ENCODE results near the gene LARGE1.

LARGE1 gene

GRCh38 chr22:33831651-33832050 lies 88.6 kb downstream of the LARGE1 start:
- H3K4me3 ChIP-seq (ENCODE audit: low read length, poor library complexity, severe bottlenecking), result no peak overlapping the region
- TF ChIP-seq, protein P1, sequence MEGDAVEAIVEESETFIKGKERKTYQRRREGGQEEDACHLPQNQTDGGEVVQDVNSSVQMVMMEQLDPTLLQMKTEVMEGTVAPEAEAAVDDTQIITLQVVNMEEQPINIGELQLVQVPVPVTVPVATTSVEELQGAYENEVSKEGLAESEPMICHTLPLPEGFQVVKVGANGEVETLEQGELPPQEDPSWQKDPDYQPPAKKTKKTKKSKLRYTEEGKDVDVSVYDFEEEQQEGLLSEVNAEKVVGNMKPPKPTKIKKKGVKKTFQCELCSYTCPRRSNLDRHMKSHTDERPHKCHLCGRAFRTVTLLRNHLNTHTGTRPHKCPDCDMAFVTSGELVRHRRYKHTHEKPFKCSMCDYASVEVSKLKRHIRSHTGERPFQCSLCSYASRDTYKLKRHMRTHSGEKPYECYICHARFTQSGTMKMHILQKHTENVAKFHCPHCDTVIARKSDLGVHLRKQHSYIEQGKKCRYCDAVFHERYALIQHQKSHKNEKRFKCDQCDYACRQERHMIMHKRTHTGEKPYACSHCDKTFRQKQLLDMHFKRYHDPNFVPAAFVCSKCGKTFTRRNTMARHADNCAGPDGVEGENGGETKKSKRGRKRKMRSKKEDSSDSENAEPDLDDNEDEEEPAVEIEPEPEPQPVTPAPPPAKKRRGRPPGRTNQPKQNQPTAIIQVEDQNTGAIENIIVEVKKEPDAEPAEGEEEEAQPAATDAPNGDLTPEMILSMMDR (conservative IDR thresholded peaks at IDR 0.05; ENCODE audit: low read length), result no peak
- TF ChIP-seq EZH2phosphoT487 (IDR thresholded peaks at IDR 0.05; ENCODE audit: borderline replicate concordance), result no peak
- H3K9me3 ChIP-seq (ENCODE audit: insufficient read depth, low read depth, low read length), result peaks cover 2% of the 10 kb centered on the region; the same call in 1 of the 2 replicates
- H3K27me3 ChIP-seq (ENCODE audit: insufficient read depth, low read length, poor library complexity, severe bottlenecking), result no peaks in the 10 kb centered on the region
- no peaks in the 10 kb centered on the region for H3K79me2 ChIP-seq (ENCODE audit: insufficient read depth, low read length)
- no peaks in the 10 kb centered on the region for H3F3A ChIP-seq (ENCODE audit: low read depth)
- no peak overlapping the region for H3K9ac ChIP-seq (ENCODE audit: low read depth, low read length, poor library complexity, severe bottlenecking)
- no peak overlapping the region for H2AFZ ChIP-seq (ENCODE audit: low read length)
- H4K20me1 ChIP-seq (ENCODE audit: insufficient read depth, low read length, poor library complexity, severe bottlenecking), result no peaks in the 10 kb centered on the region
- H3K36me3 ChIP-seq (ENCODE audit: insufficient read depth, low read length), result no peaks in the 10 kb centered on the region
- no peaks in the 10 kb centered on the region for H3K9me2 ChIP-seq (replicated peaks; ENCODE audit: low read depth, low read length)
- no peaks in the 10 kb centered on the region for H3K4me1 ChIP-seq (ENCODE audit: insufficient read depth, low read length, poor library complexity, severe bottlenecking)
- H3K4me2 ChIP-seq (ENCODE audit: low read depth, low read length, poor library complexity, severe bottlenecking), result no peak overlapping the region

DNA sequence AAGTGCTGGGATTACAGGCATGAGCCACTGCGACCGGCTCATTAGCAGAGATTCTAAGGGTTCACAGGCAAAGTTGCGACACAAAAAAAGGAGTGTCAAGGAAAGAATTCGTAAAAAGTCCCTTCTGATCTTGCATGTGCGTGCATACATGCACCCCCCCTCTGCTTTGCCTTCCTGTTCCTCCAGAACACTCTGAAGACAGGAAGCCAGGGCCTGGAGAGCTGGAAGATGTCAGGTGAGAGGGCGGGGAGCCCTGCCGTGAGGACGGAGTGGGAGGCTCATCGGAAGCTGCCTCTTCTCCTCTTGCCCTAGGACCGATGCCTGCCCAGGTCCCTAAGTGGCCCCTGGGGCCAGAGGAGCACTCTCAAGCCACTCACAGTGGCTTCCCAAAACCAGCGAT lies 89.1 kb downstream of the LARGE1 start:
- H3K9ac ChIP-seq (ENCODE audit: low read depth, low read length, poor library complexity, severe bottlenecking), result no peak overlapping the region

GRCh38 chr22:33829546-33830280 lies 90.6 kb downstream of the LARGE1 start:
- TF ChIP-seq, protein P1 (conservative IDR thresholded peaks at IDR 0.05; ENCODE audit: low read length), result no peak
- H3K4me1 ChIP-seq (ENCODE audit: insufficient read depth, low read length, poor library complexity, severe bottlenecking), result no peaks in the 10 kb centered on the region
- no peak overlapping the region for H3K4me3 ChIP-seq (ENCODE audit: low read length, poor library complexity, severe bottlenecking)
- no peaks in the 10 kb centered on the region for H3K9me2 ChIP-seq (replicated peaks; ENCODE audit: low read depth, low read length)
- H3K4me2 ChIP-seq (ENCODE audit: low read depth, low read length, poor library complexity, severe bottlenecking), result no peak overlapping the region
- H3K27me3 ChIP-seq (ENCODE audit: insufficient read depth, low read length, poor library complexity, severe bottlenecking), result no peaks in the 10 kb centered on the region
- H3K36me3 ChIP-seq (ENCODE audit: insufficient read depth, low read length), result no peaks in the 10 kb centered on the region
- peaks cover 2% of the 10 kb centered on the region; the same call in 1 of the 2 replicates for H3K9me3 ChIP-seq (ENCODE audit: insufficient read depth, low read depth, low read length)
- H2AFZ ChIP-seq (ENCODE audit: low read length), result no peak overlapping the region
- no peaks in the 10 kb centered on the region for H3F3A ChIP-seq (ENCODE audit: low read depth)
- H3K79me2 ChIP-seq (ENCODE audit: insufficient read depth, low read length), result no peaks in the 10 kb centered on the region
- H3K9ac ChIP-seq (ENCODE audit: low read depth, low read length, poor library complexity, severe bottlenecking), result no peak overlapping the region
- H4K20me1 ChIP-seq (ENCODE audit: insufficient read depth, low read length, poor library complexity, severe bottlenecking), result no peaks in the 10 kb centered on the region

More for the DNA sequence above, 89.1 kb downstream of the LARGE1 start:
- no peaks in the 10 kb centered on the region for H3K9me2 ChIP-seq (replicated peaks; ENCODE audit: low read depth, low read length)
- H3K4me3 ChIP-seq (ENCODE audit: low read length, poor library complexity, severe bottlenecking), result no peak overlapping the region
- H3K27me3 ChIP-seq (ENCODE audit: insufficient read depth, low read length, poor library complexity, severe bottlenecking), result no peaks in the 10 kb centered on the region
- no peaks in the 10 kb centered on the region for H3K79me2 ChIP-seq (ENCODE audit: insufficient read depth, low read length)
- H2AFZ ChIP-seq (ENCODE audit: low read length), result no peak overlapping the region
- H4K20me1 ChIP-seq (ENCODE audit: insufficient read depth, low read length, poor library complexity, severe bottlenecking), result no peaks in the 10 kb centered on the region
- H3K4me2 ChIP-seq (ENCODE audit: low read depth, low read length, poor library complexity, severe bottlenecking), result no peak overlapping the region
- no peaks in the 10 kb centered on the region for H3K36me3 ChIP-seq (ENCODE audit: insufficient read depth, low read length)
- no peaks in the 10 kb centered on the region for H3K4me1 ChIP-seq (ENCODE audit: insufficient read depth, low read length, poor library complexity, severe bottlenecking)
- no peaks in the 10 kb centered on the region; the same call in 1 of the 2 replicates for H3K9me3 ChIP-seq (ENCODE audit: insufficient read depth, low read depth, low read length)
- no peaks in the 10 kb centered on the region for H3F3A ChIP-seq (ENCODE audit: low read depth)
- TF ChIP-seq EZH2phosphoT487 (IDR thresholded peaks at IDR 0.05; ENCODE audit: borderline replicate concordance), result no peak
- TF ChIP-seq, protein P1 (conservative IDR thresholded peaks at IDR 0.05; ENCODE audit: low read length), result no peak
